SIG-M5 treated with dmso at 0.1 percent for 504 hours (cell line): ENCODE measurements around the gene ERF.

Experiments used
- DNase-seq: peaks from one replicate; lab custom pipeline; 2025; ENCODE audit not compliant: unreplicated experiment; lab: John Stamatoyannopoulos, UW

Gene ERF

GRCh38 chr19:42287017-42287826 lies 32.3 kb upstream of the ERF start:
- DNase-seq: no peak

GRCh38 chr19:42286349-42287016 lies 31.6 kb upstream of the ERF start:
- DNase-seq: no peak

- DNase-seq: no peak
These were observed 31.0 kb upstream of the ERF start for GRCh38 chr19:42285988-42286348.

- no peak for DNase-seq
These were observed 30.6 kb upstream of the ERF start for GRCh38 chr19:42285541-42285941.

GRCh38 chr19:42284591-42285341 lies 29.8 kb upstream of the ERF start:
- no peak for DNase-seq

- peak; percentile 66 for DNase-seq
These were observed 29.2 kb upstream of the ERF start for GRCh38 chr19:42284066-42284501.

GRCh38 chr19:42283188-42284065 lies 28.5 kb upstream of the ERF start:
- DNase-seq: peak; percentile 88

GRCh38 chr19:42282819-42283187 lies 27.9 kb upstream of the ERF start:
- no peak for DNase-seq

- DNase-seq: no peak
These were observed 27.2 kb upstream of the ERF start for GRCh38 chr19:42281827-42282762.

GRCh38 chr19:42281146-42281826 lies 26.4 kb upstream of the ERF start:
- DNase-seq: peak; percentile 27

- no peak for DNase-seq
These were observed 25.9 kb upstream of the ERF start for GRCh38 chr19:42280815-42281145.

GRCh38 chr19:42279902-42280814 lies 25.2 kb upstream of the ERF start:
- DNase-seq: peak; percentile 86

GRCh38 chr19:42279155-42279901 lies 24.4 kb upstream of the ERF start:
- peak; percentile 25 for DNase-seq

- DNase-seq: no peak
These were observed 23.7 kb upstream of the ERF start for GRCh38 chr19:42278452-42279154.

- DNase-seq: no peak
These were observed 23.0 kb upstream of the ERF start for GRCh38 chr19:42277821-42278451.

GRCh38 chr19:42276821-42277220 lies 21.9 kb upstream of the ERF start:
- no peak for DNase-seq

- no peak for DNase-seq
These were observed 21.4 kb upstream of the ERF start for GRCh38 chr19:42276284-42276683.
